Esophagus squamous epithelium (tissue), 4 donors: ENCODE measurements around the gene TCF7.

ENCODE experiments used
- POLR2A ChIP-seq, 4 donors: fragments of 450-650 bp; IDR thresholded peaks; one replicate each; pipeline ENCODE4 v1.6.1; 2017; ENCODE audit warnings: antibody characterized with exemption in 4 of 4, mild to moderate bottlenecking in 4 of 4, moderate library complexity in 3 of 4
- TF ChIP-seq, protein P1 (sequence below), 6 experiments: fragments of 450-650 bp in 4 of 6; fragments of 200-600 bp in 2 of 6; sonication (generic) in 2 of 6; IDR thresholded peaks; one replicate each; pipeline ENCODE4 v1.5.1; 2016 to 2019; ENCODE audit warnings: antibody characterized with exemption in 6 of 6, mild to moderate bottlenecking in 4 of 6, moderate library complexity in 4 of 6

DNA sequence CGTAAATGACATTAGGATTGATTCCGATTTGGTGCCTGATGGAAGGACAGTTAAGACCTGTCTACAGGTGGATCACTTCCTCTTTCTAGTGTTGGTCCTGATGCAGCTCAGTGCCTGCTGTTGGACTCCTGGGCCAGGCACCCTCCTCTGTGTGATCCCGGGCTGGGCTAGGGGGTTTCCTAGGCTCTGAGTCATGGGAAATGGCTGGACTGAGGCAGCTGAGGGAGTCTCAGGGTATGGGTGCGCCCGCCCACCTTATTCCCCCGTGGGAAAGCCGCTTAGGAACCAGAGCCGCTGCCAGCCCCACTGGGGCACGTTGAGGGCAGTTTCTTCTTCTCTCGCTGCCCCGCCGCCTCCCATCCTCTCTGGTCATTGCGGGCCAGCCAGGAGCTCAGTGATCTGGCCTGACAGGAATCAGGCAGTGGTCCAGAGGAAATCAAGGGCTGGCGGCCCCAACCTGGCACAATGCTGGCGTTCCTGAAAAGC, 12.9 kb downstream of the TCF7 start:
- TF ChIP-seq, protein P1, sequence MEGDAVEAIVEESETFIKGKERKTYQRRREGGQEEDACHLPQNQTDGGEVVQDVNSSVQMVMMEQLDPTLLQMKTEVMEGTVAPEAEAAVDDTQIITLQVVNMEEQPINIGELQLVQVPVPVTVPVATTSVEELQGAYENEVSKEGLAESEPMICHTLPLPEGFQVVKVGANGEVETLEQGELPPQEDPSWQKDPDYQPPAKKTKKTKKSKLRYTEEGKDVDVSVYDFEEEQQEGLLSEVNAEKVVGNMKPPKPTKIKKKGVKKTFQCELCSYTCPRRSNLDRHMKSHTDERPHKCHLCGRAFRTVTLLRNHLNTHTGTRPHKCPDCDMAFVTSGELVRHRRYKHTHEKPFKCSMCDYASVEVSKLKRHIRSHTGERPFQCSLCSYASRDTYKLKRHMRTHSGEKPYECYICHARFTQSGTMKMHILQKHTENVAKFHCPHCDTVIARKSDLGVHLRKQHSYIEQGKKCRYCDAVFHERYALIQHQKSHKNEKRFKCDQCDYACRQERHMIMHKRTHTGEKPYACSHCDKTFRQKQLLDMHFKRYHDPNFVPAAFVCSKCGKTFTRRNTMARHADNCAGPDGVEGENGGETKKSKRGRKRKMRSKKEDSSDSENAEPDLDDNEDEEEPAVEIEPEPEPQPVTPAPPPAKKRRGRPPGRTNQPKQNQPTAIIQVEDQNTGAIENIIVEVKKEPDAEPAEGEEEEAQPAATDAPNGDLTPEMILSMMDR (IDR thresholded peaks at IDR 0.05): no peak
- no peak for TF ChIP-seq POLR2A (IDR thresholded peaks at IDR 0.05)
